22Rv1 (cell line): ENCODE measurements around the gene FCGR3A.

Experiments
- ZFX ChIP-seq: fragments of 450-650 bp; IDR thresholded peaks from 2 replicates; pipeline ENCODE4 v1.6.1; 2017; ENCODE audit warnings: antibody characterized with exemption, borderline replicate concordance
- TF ChIP-seq, protein P1 (sequence below): fragments of 450-650 bp; IDR thresholded peaks from 2 replicates; pipeline ENCODE4 v1.5.1; 2017; ENCODE audit warnings: mild to moderate bottlenecking

GRCh38 chr1:161497961-161498360, 51.7 kb downstream of the FCGR3A start:
- TF ChIP-seq, protein P1, sequence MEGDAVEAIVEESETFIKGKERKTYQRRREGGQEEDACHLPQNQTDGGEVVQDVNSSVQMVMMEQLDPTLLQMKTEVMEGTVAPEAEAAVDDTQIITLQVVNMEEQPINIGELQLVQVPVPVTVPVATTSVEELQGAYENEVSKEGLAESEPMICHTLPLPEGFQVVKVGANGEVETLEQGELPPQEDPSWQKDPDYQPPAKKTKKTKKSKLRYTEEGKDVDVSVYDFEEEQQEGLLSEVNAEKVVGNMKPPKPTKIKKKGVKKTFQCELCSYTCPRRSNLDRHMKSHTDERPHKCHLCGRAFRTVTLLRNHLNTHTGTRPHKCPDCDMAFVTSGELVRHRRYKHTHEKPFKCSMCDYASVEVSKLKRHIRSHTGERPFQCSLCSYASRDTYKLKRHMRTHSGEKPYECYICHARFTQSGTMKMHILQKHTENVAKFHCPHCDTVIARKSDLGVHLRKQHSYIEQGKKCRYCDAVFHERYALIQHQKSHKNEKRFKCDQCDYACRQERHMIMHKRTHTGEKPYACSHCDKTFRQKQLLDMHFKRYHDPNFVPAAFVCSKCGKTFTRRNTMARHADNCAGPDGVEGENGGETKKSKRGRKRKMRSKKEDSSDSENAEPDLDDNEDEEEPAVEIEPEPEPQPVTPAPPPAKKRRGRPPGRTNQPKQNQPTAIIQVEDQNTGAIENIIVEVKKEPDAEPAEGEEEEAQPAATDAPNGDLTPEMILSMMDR: no peak
- TF ChIP-seq ZFX: no peak
